ENCODE data around the gene PELI2.

- TF ChIP-seq CTCF (conservative IDR thresholded peaks at IDR 0.05; ENCODE audit: low read depth, low read length) (no peak), POLR2A (IDR thresholded peaks at IDR 0.05; ENCODE audit: low read depth, low read length) (no peak), SMC3 (IDR thresholded peaks at IDR 0.05; ENCODE audit: low read depth, low read length) (no peak), ELK1 (IDR thresholded peaks at IDR 0.05; ENCODE audit: borderline replicate concordance, low read depth, low read length) (no peak), RAD21 (IDR thresholded peaks at IDR 0.05; ENCODE audit: low read length) (no peak), RCOR1 (IDR thresholded peaks at IDR 0.05; ENCODE audit: insufficient replicate concordance, low read length) (no peak), MAZ (IDR thresholded peaks at IDR 0.05; ENCODE audit: borderline replicate concordance, low read depth, low read length) (no peak), CEBPB (IDR thresholded peaks at IDR 0.05; ENCODE audit: low read depth, low read length) (no peak), CHD1 (IDR thresholded peaks at IDR 0.05; ENCODE audit: low read depth, low read length) (no peak), BHLHE40 (IDR thresholded peaks at IDR 0.05; ENCODE audit: low read depth, low read length) (no peak), RFX5 (IDR thresholded peaks at IDR 0.05; ENCODE audit: low read depth, low read length) (no peak), FOS (IDR thresholded peaks at IDR 0.05; ENCODE audit: low read depth, low read length) (no peak)
These were observed 156.3 kb downstream of the PELI2 start for GRCh38 chr14:56274556-56274955.
